Vagina (tissue), 2 donors: ENCODE measurements around the gene SPINT4. TPM values are rescaled to one million over a fixed set of nuclear protein-coding genes. Genes with fewer than 3 reads are reported as not detected.

ENCODE experiments used
- DNase-seq, 2 donors: peaks; one replicate each; pipeline ENCODE4 v3.0.0-alpha.2; 2017; ENCODE audit errors: extremely low spot score in 2 of 2
- H3K27ac ChIP-seq: fragments of 200-600 bp; sonication (generic); one replicate; pipeline ENCODE4 v1.5.1; 2019
- H3K27me3 ChIP-seq: fragments of 200-600 bp; sonication (generic); one replicate; pipeline ENCODE4 v1.5.1; 2019
- H3K36me3 ChIP-seq, 2 donors: fragments of 200-600 bp; sonication (generic); one replicate each; pipeline ENCODE4 v1.5.1; 2017 to 2019
- H3K4me1 ChIP-seq: fragments of 200-600 bp; sonication (generic); one replicate; pipeline ENCODE4 v1.5.1; 2019
- H3K4me3 ChIP-seq, 2 donors: fragments of 200-600 bp; sonication (generic); 1 replicate in 1 of 2; 2 replicates in 1 of 2; pipeline ENCODE4 v1.5.1; 2016 to 2019
- H3K9me3 ChIP-seq: fragments of 200-600 bp; sonication (generic); one replicate; pipeline ENCODE4 v1.5.1; 2019
- CTCF ChIP-seq, 3 experiments: fragments of 450-650 bp in 2 of 3; fragments of 200-600 bp in 1 of 3; sonication (generic) in 1 of 3; IDR thresholded peaks; one replicate each; pipeline ENCODE4 v1.5.1; 2017 to 2019; ENCODE audit warnings: antibody characterized with exemption in 3 of 3, mild to moderate bottlenecking in 2 of 3, moderate library complexity in 2 of 3
- POLR2A ChIP-seq, 2 donors: fragments of 450-650 bp; IDR thresholded peaks; one replicate each; pipeline ENCODE4 v1.6.1; 2017; ENCODE audit warnings: antibody characterized with exemption in 2 of 2, mild to moderate bottlenecking in 2 of 2, moderate library complexity in 2 of 2
- POLR2AphosphoS5 ChIP-seq, 2 donors: sonication (generic); formaldehyde crosslinking; IDR thresholded peaks; one replicate each; pipeline ENCODE4 v1.9.0; 2017; ENCODE audit warnings: antibody characterized with exemption in 2 of 2, mild to moderate bottlenecking in 2 of 2, low read depth in 1 of 2; ENCODE audit not compliant: insufficient read depth in 1 of 2
- intact Hi-C: fragments of 100-400 bp; cut with DNase I; formaldehyde crosslinking; loops from one replicate; pipeline ENCODE4 v1.15.1; 2023
- microRNA-seq: library from miRNA; unstranded; fragments of <30 nt; microRNA quantifications from one replicate; pipeline ENCODE4, GENCODE V29; 2017; ENCODE audit warnings: borderline number of aligned reads, borderline replicate concordance
- small RNA-seq: library from RNA; depleted of rRNA; stranded (forward); fragments of <200 nt; gene quantifications from one replicate; pipeline ENCODE3, GENCODE V24; 2016
- total RNA-seq: library from RNA; depleted of rRNA; stranded (reverse); fragments of >200 nt; gene quantifications from one replicate; pipeline ENCODE4 v1.2.3, GENCODE V29; 2016

Gene SPINT4
- total RNA-seq, 1 donor from 2014 or later: not detected

GRCh38 chr20:45774945-45775344 is 52.8 kb downstream of the SPINT4 start:
- no peaks in the 10 kb centered on the region for H3K9me3 ChIP-seq
- TF ChIP-seq POLR2A (IDR thresholded peaks at IDR 0.05) (no peak), CTCF (IDR thresholded peaks at IDR 0.05) (no peak), POLR2AphosphoS5 (IDR thresholded peaks at IDR 0.05; ENCODE audit: insufficient read depth in 1 of 2, low read depth in 1 of 2) (no peak)
- H3K4me1 ChIP-seq: peaks cover 39% of the 10 kb centered on the region
- intact Hi-C loops: loop anchor here (5.0 to 10.0 kb wide), 3 partner anchors 233 to 458 kb away; partner anchors contain the start of gene SYS1
- H3K36me3 ChIP-seq: no peaks in the 10 kb centered on the region
- no peaks in the 10 kb centered on the region for H3K27me3 ChIP-seq
- no peak for DNase-seq
- no peak overlapping the region for H3K4me3 ChIP-seq
- H3K27ac ChIP-seq: no peak overlapping the region

GRCh38 chr20:45775411-45775810 is 53.3 kb downstream of the SPINT4 start:
- Histone ChIP-seq H3K9me3 (no peaks in the 10 kb centered on the region), H3K27ac (no peak overlapping the region), H3K4me3 (no peak overlapping the region), H3K4me1 (peaks cover 44% of the 10 kb centered on the region), H3K36me3 (no peaks in the 10 kb centered on the region), H3K27me3 (no peaks in the 10 kb centered on the region)
- TF ChIP-seq POLR2A (IDR thresholded peaks at IDR 0.05) (no peak), CTCF (IDR thresholded peaks at IDR 0.05) (no peak), POLR2AphosphoS5 (IDR thresholded peaks at IDR 0.05; ENCODE audit: insufficient read depth in 1 of 2, low read depth in 1 of 2) (no peak)
- no peak for DNase-seq
- intact Hi-C loops: loop anchor here (10.0 kb wide), 1 partner anchor 411 kb away; the partner anchor contains the start of gene SYS1

Small RNA genes lying within 50 kb of the gene (microRNA-seq; reads per million reads assigned to microRNA genes)
- gene MIR3617: 2.9 reads per million

Small RNA genes lying within 50 kb of the gene (small RNA-seq; reads per million reads assigned to genes)
- not detected for gene MIR3617
- gene SPINT5P: not detected

Other genes starting within 250 kb of the SPINT4 start
- not detected for gene SPINT3, start 206.7 kb upstream of the SPINT4 start, total RNA-seq
- gene WFDC6, start 182.9 kb upstream of the SPINT4 start, total RNA-seq: not detected
- gene EPPIN, start 174.9 kb upstream of the SPINT4 start, total RNA-seq: not detected
- not detected for gene WFDC8, start 143.1 kb upstream of the SPINT4 start, total RNA-seq
- gene WFDC10A, start 92.6 kb upstream of the SPINT4 start, total RNA-seq: not detected
- not detected for gene WFDC9, start 91.1 kb upstream of the SPINT4 start, total RNA-seq
- gene WFDC11, start 52.1 kb upstream of the SPINT4 start, total RNA-seq: not detected
- not detected for gene WFDC13, start 20.3 kb upstream of the SPINT4 start, total RNA-seq
- not detected for gene WFDC10B, start 17.3 kb upstream of the SPINT4 start, total RNA-seq
- not detected for gene WFDC3, start 69.5 kb downstream of the SPINT4 start, total RNA-seq
- gene DNTTIP1, start 69.6 kb downstream of the SPINT4 start, total RNA-seq: 33.6 TPM
- gene UBE2C, start 90.3 kb downstream of the SPINT4 start, total RNA-seq: 7.6 TPM
- not detected for gene TNNC2, start 105.0 kb downstream of the SPINT4 start, total RNA-seq
- gene SNX21, start 111.5 kb downstream of the SPINT4 start, total RNA-seq: 145 TPM
- 50.6 TPM for gene ACOT8, start 135.0 kb downstream of the SPINT4 start, total RNA-seq
- gene ZSWIM3, start 135.3 kb downstream of the SPINT4 start, total RNA-seq: 2.9 TPM
- 4.2 TPM for gene ZSWIM1, start 158.9 kb downstream of the SPINT4 start, total RNA-seq
- 7.1 TPM for gene SPATA25, start 165.3 kb downstream of the SPINT4 start, total RNA-seq
- gene NEURL2, start 168.9 kb downstream of the SPINT4 start, total RNA-seq: 15.2 TPM
- 114 TPM for gene CTSA, start 169.0 kb downstream of the SPINT4 start, total RNA-seq
- 292 TPM for gene PLTP, start 189.8 kb downstream of the SPINT4 start, total RNA-seq
- gene PCIF1, start 212.3 kb downstream of the SPINT4 start, total RNA-seq: 36.6 TPM
- gene ZNF335, start 249.9 kb downstream of the SPINT4 start, total RNA-seq: 24.1 TPM